HCT116 (cell line): ENCODE measurements around the gene CALML3. TPM values are rescaled to one million over a fixed set of nuclear protein-coding genes. Genes with fewer than 3 reads are reported as not detected.

Experiments used
- ATAC-seq: fragments of 200-7000 bp; cut with Tn5 transposase; 2 replicates; pipeline ENCODE4 v1.9.1; 2020; ENCODE audit warnings: mild to moderate bottlenecking, moderate library complexity
- BruUV-seq: library from RNA; stranded (reverse); fragments of 400-500 nt; replicated peaks from 2 replicates; lab custom pipeline; 2021; lab: Mats Ljungman, UMichigan
- CTCF ChIA-PET: fragments of 300-600 bp; sonication (Branson Sonifier 250); formaldehyde crosslinking; loops from one replicate; lab custom pipeline; 2021; ENCODE audit warnings: antibody characterized with exemption; lab: Charles Lee
- POLR2A ChIA-PET: fragments of 300-600, 350-600 bp; sonication (Branson Sonifier 250); formaldehyde crosslinking; loops from one replicate; lab custom pipeline; 2021; ENCODE audit warnings: antibody characterized with exemption; lab: Charles Lee
- RAD21 ChIA-PET, 2 experiments: fragments of 300-600 bp; sonication (Branson Sonifier 250); formaldehyde crosslinking; loops; one replicate each; lab custom pipeline; 2023; ENCODE audit warnings: low total read pairs in 2 of 2; ENCODE audit not compliant: uncharacterized antibody in 2 of 2, unreplicated experiment in 2 of 2, low non-redundant PET in 1 of 2; lab: Charles Lee
- DNase-seq: peaks from one replicate; pipeline ENCODE4 v3.0.0-alpha.2; 2010; ENCODE audit warnings: low read depth, low spot score
- H2AFZ ChIP-seq: fragments of 200-600 bp; shearing (Covaris generic), sonication (generic); 2 replicates; pipeline ENCODE4 v1.6.1; 2017; ENCODE audit warnings: low read depth, mixed run types, mixed read lengths, antibody characterized with exemption, low read length; ENCODE audit not compliant: poor library complexity, severe bottlenecking
- H3K27ac ChIP-seq: 2 replicates; pipeline ENCODE4 v1.5.1; 2012; ENCODE audit warnings: low read depth, low read length
- H3K27me3 ChIP-seq: fragments of 200-600 bp; sonication (generic); 2 replicates; pipeline ENCODE4 v1.6.1; 2016; ENCODE audit warnings: mixed run types, low read length, mixed read lengths; ENCODE audit not compliant: insufficient read depth
- H3K36me3 ChIP-seq, 2 experiments: fragments of 200-500 bp in 1 of 2; fragments of 200-600 bp in 1 of 2; sonication (Bioruptor generic) in 1 of 2; sonication (generic) in 1 of 2; 2 replicates each; pipeline versions ENCODE4 v1.5.1 to v1.6.1; 2014 to 2016; ENCODE audit warnings: low read length in 2 of 2, inconsistent platforms in 1 of 2, mixed read lengths in 1 of 2, mixed run types in 1 of 2; ENCODE audit not compliant: insufficient read depth in 2 of 2, control insufficient read depth in 1 of 2
- H3K4me1 ChIP-seq, 2 experiments: fragments of 200-600 bp in 1 of 2; sonication (generic) in 1 of 2; 2 replicates each; pipeline versions ENCODE4 v1.5.1 to v1.6.1; 2012 to 2017; ENCODE audit warnings: low read length in 2 of 2, inconsistent platforms in 1 of 2, mild to moderate bottlenecking in 1 of 2, mixed read lengths in 1 of 2, mixed run types in 1 of 2, moderate library complexity in 1 of 2; ENCODE audit not compliant: insufficient read depth in 2 of 2, control insufficient read depth in 1 of 2
- H3K4me2 ChIP-seq: fragments of 200-600 bp; sonication (generic); 2 replicates; pipeline ENCODE4 v1.6.1; 2017; ENCODE audit warnings: mixed run types, low read length, mixed read lengths
- H3K4me3 ChIP-seq, 2 experiments: fragments of 200-600 bp in 1 of 2; sonication (generic) in 1 of 2; replicated peaks in 1 of 2; 2 replicates each; pipeline ENCODE4 v1.5.1; 2011 to 2016; ENCODE audit warnings: low read length in 2 of 2, control low read depth in 1 of 2, low read depth in 1 of 2, mild to moderate bottlenecking in 1 of 2, mixed read lengths in 1 of 2, mixed run types in 1 of 2
- H3K79me2 ChIP-seq: fragments of 200-600 bp; sonication (generic); 2 replicates; pipeline ENCODE4 v1.6.1; 2017; ENCODE audit warnings: mild to moderate bottlenecking, mixed run types, low read length, moderate library complexity, mixed read lengths; ENCODE audit not compliant: insufficient read depth
- H3K9ac ChIP-seq: fragments of 200-600 bp; sonication (generic); 2 replicates; pipeline ENCODE4 v1.6.1; 2016; ENCODE audit warnings: low read length, mixed read lengths
- H3K9me2 ChIP-seq: fragments of 200-600 bp; sonication (generic), shearing (Covaris generic); 2 replicates; pipeline ENCODE4 v1.6.1; 2017; ENCODE audit warnings: mixed run types, mild to moderate bottlenecking, moderate library complexity; ENCODE audit not compliant: insufficient read depth
- H3K9me3 ChIP-seq, 2 experiments: fragments of 200-500 bp in 1 of 2; fragments of 200-600 bp in 1 of 2; sonication (Bioruptor generic) in 1 of 2; sonication (generic) in 1 of 2; 2 replicates each; pipeline ENCODE4 v1.6.1; 2014 to 2017; ENCODE audit warnings: low read length in 2 of 2, mixed read lengths in 2 of 2, inconsistent platforms in 1 of 2, low read depth in 1 of 2, mild to moderate bottlenecking in 1 of 2, mixed run types in 1 of 2, moderate library complexity in 1 of 2; ENCODE audit not compliant: control insufficient read depth in 1 of 2, insufficient read depth in 1 of 2
- H4K20me1 ChIP-seq: fragments of 200-600 bp; sonication (generic), shearing (Covaris generic); 2 replicates; pipeline ENCODE4 v1.6.1; 2017; ENCODE audit warnings: mixed run types, mild to moderate bottlenecking, moderate library complexity; ENCODE audit not compliant: insufficient read depth
- ATF3 ChIP-seq: IDR thresholded peaks from 2 replicates; pipeline ENCODE4 v1.6.1; 2012
- CBX3 ChIP-seq: IDR thresholded peaks from 2 replicates; pipeline ENCODE4 v1.6.1; 2012; ENCODE audit warnings: low read depth
- CEBPB ChIP-seq: IDR thresholded peaks from 2 replicates; pipeline ENCODE4 v1.6.1; 2012; ENCODE audit warnings: low read depth
- ELF1 ChIP-seq: IDR thresholded peaks from 2 replicates; pipeline ENCODE4 v1.6.1; 2012; ENCODE audit warnings: low read depth, borderline replicate concordance
- EZH2 ChIP-seq: fragments of 200-600 bp; sonication (generic); IDR thresholded peaks from 2 replicates; pipeline ENCODE4 v1.6.1; 2017; ENCODE audit warnings: antibody characterized with exemption, mixed run types
- EZH2phosphoT487 ChIP-seq: fragments of 200-600 bp; IDR thresholded peaks from 2 replicates; pipeline ENCODE4 v1.6.1; 2018; ENCODE audit warnings: antibody characterized with exemption, borderline replicate concordance
- FOSL1 ChIP-seq: IDR thresholded peaks from 2 replicates; pipeline ENCODE4 v1.6.1; 2012; ENCODE audit warnings: low read depth
- JUND ChIP-seq: IDR thresholded peaks from 2 replicates; pipeline ENCODE4 v1.6.1; 2012
- MAX ChIP-seq: IDR thresholded peaks from 2 replicates; pipeline ENCODE4 v1.6.1; 2012
- POLR2A ChIP-seq: IDR thresholded peaks from 2 replicates; pipeline ENCODE4 v1.7.0; 2011; ENCODE audit warnings: borderline replicate concordance; ENCODE audit not compliant: insufficient read depth, insufficient read length; ENCODE audit errors: extremely low read depth
- POLR2AphosphoS5 ChIP-seq: IDR thresholded peaks from 2 replicates; pipeline ENCODE4 v1.6.1; 2011; ENCODE audit warnings: mild to moderate bottlenecking, low read depth, low read length, moderate library complexity
- RAD21 ChIP-seq: IDR thresholded peaks from 2 replicates; pipeline ENCODE4 v1.6.1; 2012; ENCODE audit warnings: low read depth, mild to moderate bottlenecking
- REST ChIP-seq: IDR thresholded peaks from 2 replicates; pipeline ENCODE4 v1.6.1; 2012; ENCODE audit warnings: low read depth
- SIN3A ChIP-seq: IDR thresholded peaks from 2 replicates; pipeline ENCODE4 v1.6.1; 2012; ENCODE audit warnings: low read depth
- SP1 ChIP-seq: IDR thresholded peaks from 2 replicates; pipeline ENCODE4 v1.6.1; 2012; ENCODE audit warnings: low read depth
- SRF ChIP-seq: IDR thresholded peaks from 2 replicates; pipeline ENCODE4 v1.6.1; 2012; ENCODE audit warnings: low read depth
- TCF7L2 ChIP-seq: IDR thresholded peaks from 2 replicates; pipeline ENCODE4 v1.7.0; 2011; ENCODE audit warnings: borderline replicate concordance, inconsistent platforms; ENCODE audit not compliant: insufficient read depth, insufficient read length; ENCODE audit errors: extremely low read depth
- YY1 ChIP-seq: IDR thresholded peaks from 2 replicates; pipeline ENCODE4 v1.6.1; 2011; ENCODE audit warnings: low read length, low read depth, moderate library complexity, mild to moderate bottlenecking; ENCODE audit not compliant: insufficient replicate concordance; ENCODE audit errors: extremely low read depth
- ZFX ChIP-seq: fragments of 450-650 bp; IDR thresholded peaks from 2 replicates; pipeline ENCODE4 v1.6.1; 2017
- ZNF274 ChIP-seq: fragments of 200-500 bp; sonication (Bioruptor generic); IDR thresholded peaks from 2 replicates; pipeline ENCODE4 v1.6.1; 2014; ENCODE audit warnings: mild to moderate bottlenecking, low read depth, low read length, inconsistent platforms
- intact Hi-C: fragments of 100-400 bp; cut with micrococcal nuclease; formaldehyde crosslinking; loops from 2 replicates; pipeline ENCODE4 v1.10.0; 2022
- total RNA-seq: library from RNA; stranded (reverse); gene quantifications from one replicate; pipeline ENCODE4 v1.2.1, GENCODE V29; 2021; ENCODE audit not compliant: unreplicated experiment

The CALML3 gene
- total RNA-seq, 1 experiment from 2014 or later, result not detected

- no peak overlapping the region for H3K4me2 ChIP-seq
- H3K27ac ChIP-seq, result no peak overlapping the region
- H2AFZ ChIP-seq, result no peak overlapping the region
- H3K4me3 ChIP-seq, result no peak overlapping the region
- no peaks in the 10 kb centered on the region for H3K79me2 ChIP-seq
- ChIA-PET CTCF (no interaction called here), POLR2A (no interaction called here)
- no peak for TF ChIP-seq JUND
- TF ChIP-seq SP1, result no peak
- no peak for TF ChIP-seq CEBPB
- no peak for TF ChIP-seq ATF3
- no peak for TF ChIP-seq EZH2
- no peak for TF ChIP-seq SIN3A
- no peak for TF ChIP-seq RAD21
- TF ChIP-seq YY1, result no peak
- TF ChIP-seq EZH2phosphoT487, result no peak
- TF ChIP-seq TCF7L2, result no peak
- no peak for TF ChIP-seq FOSL1
- no peak for TF ChIP-seq CBX3
- TF ChIP-seq SRF, result no peak
- TF ChIP-seq ZNF274, result no peak
- TF ChIP-seq, all 23 proteins: peak for 0
- DNase-seq (no peak), ATAC-seq (no peak)
- RAD21 ChIA-PET, result no interaction called here
- no peaks in the 10 kb centered on the region for H3K4me1 ChIP-seq
- H3K9me3 ChIP-seq, result no peaks in the 10 kb centered on the region
- no peaks in the 10 kb centered on the region for H3K9me2 ChIP-seq
- intact Hi-C loops, result no loop called here
- BruUV-seq, result no TSS peak
- peaks cover 9% of the 10 kb centered on the region; the same call in 1 of the 2 replicates for H3K27me3 ChIP-seq
- H4K20me1 ChIP-seq, result no peaks in the 10 kb centered on the region
- no peaks in the 10 kb centered on the region for H3K36me3 ChIP-seq
- H3K9ac ChIP-seq, result no peak overlapping the region
These were observed 15.5 kb upstream of the CALML3 start for GRCh38 chr10:5509236-5509635.

- ChIA-PET POLR2A (no interaction called here), RAD21 (no interaction called here), CTCF (no interaction called here)
- DNase-seq (no peak), ATAC-seq (no peak)
- no peak overlapping the region for H3K9ac ChIP-seq
- no peaks in the 10 kb centered on the region for H3K4me1 ChIP-seq
- no peaks in the 10 kb centered on the region for H3K79me2 ChIP-seq
- no peaks in the 10 kb centered on the region for H3K9me2 ChIP-seq
- H3K27ac ChIP-seq, result no peak overlapping the region
- BruUV-seq, result no TSS peak
- intact Hi-C loops, result no loop called here
- no peak overlapping the region for H3K4me2 ChIP-seq
- H3K9me3 ChIP-seq, result no peaks in the 10 kb centered on the region
- no peak overlapping the region for H3K4me3 ChIP-seq
- H3K27me3 ChIP-seq, result peaks cover 9% of the 10 kb centered on the region; the same call in 1 of the 2 replicates
- H2AFZ ChIP-seq, result no peak overlapping the region
- H4K20me1 ChIP-seq, result no peaks in the 10 kb centered on the region
- H3K36me3 ChIP-seq, result no peaks in the 10 kb centered on the region
- TF ChIP-seq FOSL1, result no peak
- TF ChIP-seq EZH2phosphoT487, result no peak
- TF ChIP-seq POLR2AphosphoS5, result no peak
- TF ChIP-seq SIN3A, result no peak
- no peak for TF ChIP-seq MAX
- TF ChIP-seq ZFX, result no peak
- no peak for TF ChIP-seq CBX3
- no peak for TF ChIP-seq ELF1
- TF ChIP-seq REST, result no peak
- TF ChIP-seq SRF, result no peak
- no peak for TF ChIP-seq ATF3
- no peak for TF ChIP-seq TCF7L2
- no peak for TF ChIP-seq POLR2A
These were observed 15.1 kb upstream of the CALML3 start for GRCh38 chr10:5509691-5510090.
